ENCODE results near the gene EVA1C. TPM values are rescaled to one million over a fixed set of nuclear protein-coding genes. Genes with fewer than 3 reads are reported as not detected.
A peak's percentile ranks its signal among the peaks of the same experiment; 100 is the strongest.
"Not testable (repeated sequence)": the region's sequence is repeated elsewhere in the genome, so short reads cannot be mapped to it uniquely, and the experiment has no call there.

EVA1C gene
- total RNA-seq, 6 experiments from 2014 or later: 2.7 to 13.8 (median 11.3) TPM

- Mint-ChIP-seq H3K9me3 (no peaks in the 10 kb centered on the region), H3K27ac (peak overlapping the region; percentile 91; the same call in 1 of the 2 replicates), H3K27me3 (ENCODE audit: insufficient read depth) (peaks cover 1% of the 10 kb centered on the region; the same call in 1 of the 2 replicates), H3K36me3 (ENCODE audit: low read depth) (peaks cover 54% of the 10 kb centered on the region), H3K4me1 (ENCODE audit: low read depth) (peaks cover 75% of the 10 kb centered on the region), H3K4me3 (no peak overlapping the region)
- DNase-seq: no peak
- TF ChIP-seq, protein P1, sequence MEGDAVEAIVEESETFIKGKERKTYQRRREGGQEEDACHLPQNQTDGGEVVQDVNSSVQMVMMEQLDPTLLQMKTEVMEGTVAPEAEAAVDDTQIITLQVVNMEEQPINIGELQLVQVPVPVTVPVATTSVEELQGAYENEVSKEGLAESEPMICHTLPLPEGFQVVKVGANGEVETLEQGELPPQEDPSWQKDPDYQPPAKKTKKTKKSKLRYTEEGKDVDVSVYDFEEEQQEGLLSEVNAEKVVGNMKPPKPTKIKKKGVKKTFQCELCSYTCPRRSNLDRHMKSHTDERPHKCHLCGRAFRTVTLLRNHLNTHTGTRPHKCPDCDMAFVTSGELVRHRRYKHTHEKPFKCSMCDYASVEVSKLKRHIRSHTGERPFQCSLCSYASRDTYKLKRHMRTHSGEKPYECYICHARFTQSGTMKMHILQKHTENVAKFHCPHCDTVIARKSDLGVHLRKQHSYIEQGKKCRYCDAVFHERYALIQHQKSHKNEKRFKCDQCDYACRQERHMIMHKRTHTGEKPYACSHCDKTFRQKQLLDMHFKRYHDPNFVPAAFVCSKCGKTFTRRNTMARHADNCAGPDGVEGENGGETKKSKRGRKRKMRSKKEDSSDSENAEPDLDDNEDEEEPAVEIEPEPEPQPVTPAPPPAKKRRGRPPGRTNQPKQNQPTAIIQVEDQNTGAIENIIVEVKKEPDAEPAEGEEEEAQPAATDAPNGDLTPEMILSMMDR (IDR thresholded peaks at IDR 0.05): no peak
Measured at GRCh38 chr21:32383812-32384211, 28.7 kb upstream of the EVA1C start.

GRCh38 chr21:32386195-32386870 is 26.2 kb upstream of the EVA1C start:
- peaks cover 82% of the 10 kb centered on the region for H3K4me1 Mint-ChIP-seq (ENCODE audit: low read depth)
- no peak overlapping the region for H3K4me3 Mint-ChIP-seq
- peak overlapping the region; percentile 42; the same call in 1 of the 2 replicates for H3K27ac Mint-ChIP-seq
- H3K9me3 Mint-ChIP-seq: no peaks in the 10 kb centered on the region
- TF ChIP-seq, protein P1 (IDR thresholded peaks at IDR 0.05): no peak
- DNase-seq: no peak
- H3K36me3 Mint-ChIP-seq (ENCODE audit: low read depth): peaks cover 42% of the 10 kb centered on the region
- peaks cover 1% of the 10 kb centered on the region; the same call in 1 of the 2 replicates for H3K27me3 Mint-ChIP-seq (ENCODE audit: insufficient read depth)

GRCh38 chr21:32387151-32387550 is 25.4 kb upstream of the EVA1C start:
- Mint-ChIP-seq H3K4me3 (no peak overlapping the region), H3K27ac (no peak overlapping the region), H3K9me3 (no peaks in the 10 kb centered on the region), H3K36me3 (ENCODE audit: low read depth) (peaks cover 49% of the 10 kb centered on the region), H3K27me3 (ENCODE audit: insufficient read depth) (peaks cover 1% of the 10 kb centered on the region; the same call in 1 of the 2 replicates), H3K4me1 (ENCODE audit: low read depth) (peaks cover 82% of the 10 kb centered on the region)
- no peak for DNase-seq
- TF ChIP-seq, protein P1 (IDR thresholded peaks at IDR 0.05): no peak

DNA sequence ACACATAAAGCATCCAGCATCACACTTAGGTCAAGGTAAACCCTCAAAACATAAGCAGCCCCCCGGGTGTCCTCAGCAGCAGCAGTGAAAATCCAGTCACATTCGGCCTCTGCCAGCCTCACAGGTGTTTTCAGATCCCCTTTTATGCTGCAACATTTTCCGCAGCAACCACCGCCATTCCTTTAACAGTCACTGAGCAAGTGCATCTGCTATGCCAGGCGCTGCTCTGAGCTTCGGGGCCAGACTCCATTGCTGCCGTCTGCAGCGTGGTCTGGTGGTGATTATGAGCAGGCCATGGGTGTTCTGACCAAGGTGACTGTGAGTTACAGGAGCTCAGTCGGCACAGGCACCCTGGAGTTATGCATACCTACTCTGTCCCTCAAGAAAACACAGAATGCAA is 24.2 kb upstream of the EVA1C start:
- DNase-seq: no peak
- Mint-ChIP-seq H3K4me3 (no peak overlapping the region), H3K9me3 (no peaks in the 10 kb centered on the region), H3K27ac (no peak overlapping the region), H3K36me3 (ENCODE audit: low read depth) (peaks cover 39% of the 10 kb centered on the region), H3K4me1 (ENCODE audit: low read depth) (peaks cover 72% of the 10 kb centered on the region), H3K27me3 (ENCODE audit: insufficient read depth) (no peaks in the 10 kb centered on the region)
- TF ChIP-seq, protein P1 (IDR thresholded peaks at IDR 0.05): no peak

- DNase-seq: peak; percentile 56
- Mint-ChIP-seq H3K4me3 (peak overlapping the region; percentile 69), H3K36me3 (ENCODE audit: low read depth) (peaks cover 32% of the 10 kb centered on the region), H3K27ac (peak overlapping the region; percentile 75), H3K4me1 (ENCODE audit: low read depth) (peaks cover 77% of the 10 kb centered on the region), H3K9me3 (no peaks in the 10 kb centered on the region), H3K27me3 (ENCODE audit: insufficient read depth) (no peaks in the 10 kb centered on the region)
- TF ChIP-seq, protein P1 (IDR thresholded peaks at IDR 0.05): no peak
Measured at GRCh38 chr21:32389337-32390015, 23.0 kb upstream of the EVA1C start.

DNA sequence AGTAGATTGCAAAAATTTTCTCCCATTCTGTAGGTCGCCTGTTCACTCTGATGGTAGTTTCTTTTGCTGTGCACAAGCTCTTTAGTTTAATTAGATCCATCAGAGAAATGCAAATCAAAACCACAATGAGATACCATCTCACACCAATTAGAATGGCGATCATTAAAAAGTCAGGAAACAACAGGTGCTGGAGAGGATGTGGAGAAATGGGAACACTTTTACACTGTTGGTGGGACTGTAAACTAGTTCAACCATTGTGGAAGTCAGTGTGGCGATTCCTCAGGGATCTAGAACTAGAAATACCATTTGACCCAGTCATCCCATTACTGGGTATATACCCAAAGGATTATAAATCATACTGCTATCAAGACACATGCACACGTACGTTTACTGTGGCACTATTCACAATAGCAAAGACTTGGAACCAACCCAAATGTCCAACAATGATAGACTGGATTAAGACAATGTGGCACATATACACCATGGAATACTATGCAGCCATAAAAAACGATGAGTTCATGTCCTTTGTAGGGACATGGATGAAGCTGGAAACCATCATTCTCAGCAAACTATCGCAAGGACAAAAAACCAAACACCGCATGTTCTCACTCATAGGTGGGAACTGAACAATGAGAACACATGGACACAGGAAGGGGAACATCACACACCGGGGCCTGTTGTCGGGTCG is 21.8 kb upstream of the EVA1C start:
- peaks cover 69% of the 10 kb centered on the region for H3K4me1 Mint-ChIP-seq (ENCODE audit: low read depth)
- not testable (repeated sequence) for H3K9me3 Mint-ChIP-seq; H3K27me3 Mint-ChIP-seq (ENCODE audit: insufficient read depth); DNase-seq
- H3K36me3 Mint-ChIP-seq (ENCODE audit: low read depth): peaks cover 26% of the 10 kb centered on the region
- 0 out of 2 replicates have a peak overlapping the region, but pooled peaks have one; percentile 69 for H3K4me3 Mint-ChIP-seq
- H3K27ac Mint-ChIP-seq: peak overlapping the region; percentile 75; the same call in 1 of the 2 replicates
